Ovary (tissue), 9 donors: ENCODE measurements around the gene SHISA6. TPM values are rescaled to one million over a fixed set of nuclear protein-coding genes. Genes with fewer than 3 reads are reported as not detected.

Experiments used
- DNase-seq, 5 donors: peaks; one replicate each; pipeline ENCODE4 v3.0.0-alpha.2; 2019 to 2020
- H3K27ac ChIP-seq, 2 donors: fragments of 200-600 bp; one replicate each; pipeline versions ENCODE4 v1.5.1 to v1.8.0; 2019 to 2022
- H3K27me3 ChIP-seq: fragments of 200-600 bp; one replicate; pipeline ENCODE4 v1.8.0; 2022
- H3K36me3 ChIP-seq: fragments of 200-600 bp; sonication (generic); one replicate; pipeline ENCODE4 v1.5.1; 2019
- H3K4me1 ChIP-seq: one replicate; pipeline ENCODE4 v1.8.1; 2013; ENCODE audit warnings: mild to moderate bottlenecking, moderate library complexity; ENCODE audit not compliant: insufficient read depth
- H3K4me3 ChIP-seq: fragments of 200-600 bp; sonication (generic); one replicate; pipeline ENCODE4 v1.5.1; 2017
- H3K9me3 ChIP-seq, 2 donors: fragments of 200-600 bp in 1 of 2; sonication (generic) in 1 of 2; one replicate each; pipeline versions ENCODE4 v1.5.1 to v1.8.1; 2013 to 2019; ENCODE audit warnings: mild to moderate bottlenecking in 1 of 2, moderate library complexity in 1 of 2
- CTCF ChIP-seq, 3 donors: fragments of 450-650 bp in 2 of 3; fragments of 200-600 bp in 1 of 3; IDR thresholded peaks; one replicate each; pipeline versions ENCODE4 v1.5.1 to v1.8.0; 2016 to 2022; ENCODE audit warnings: antibody characterized with exemption in 3 of 3, mild to moderate bottlenecking in 1 of 3
- EP300 ChIP-seq: sonication (generic); formaldehyde crosslinking; IDR thresholded peaks from one replicate; pipeline ENCODE4 v1.6.1; 2017; ENCODE audit warnings: antibody characterized with exemption
- POLR2A ChIP-seq: fragments of 450-650 bp; IDR thresholded peaks from one replicate; pipeline ENCODE4 v1.6.1; 2017; ENCODE audit warnings: antibody characterized with exemption, mild to moderate bottlenecking, moderate library complexity
- WGBS, 3 donors: extraction: QIAGEN DNeasy Blood & Tissue Kit in 1 of 3; methylation state at CpG; one replicate each; pipeline versions ENCODE4 v1.1.5 to v1.1.7; 2013 to 2017; 5-methylcytosine and 5-hydroxymethylcytosine counted together
- intact Hi-C, 4 donors: fragments of 100-400 bp; cut with DNase I; formaldehyde crosslinking; loops; one replicate each; pipeline versions ENCODE4 v1.11.0 to v1.15.1; 2022 to 2023
- polyA plus RNA-seq, 2 donors: library from polyadenylated mRNA; stranded (reverse); fragments of 200-250 nt in 1 of 2; fragments of 350-450 nt in 1 of 2; fragmentation: Illumina TruSeq in 1 of 2; extraction: RNeasy Lipid Tissue Mini Kit (QIAGEN cat#74804) in 1 of 2; gene quantifications; one replicate each; pipeline ENCODE4 v1.2.3, GENCODE V29; 2013 to 2014
- total RNA-seq, 7 donors: library from RNA; depleted of rRNA in 2 of 7; stranded (reverse); fragments of >200 nt in 2 of 7; fragmentation: NEBNext Ultra II Directional in 3 of 7; extraction: Animal tissue kit (Norgen Biotek cat#: 25700) in 3 of 7; gene quantifications; one replicate each; pipeline versions ENCODE4 v1.1.0 to v1.2.4, GENCODE V29; 2016 to 2023
- donor health status: DM: no; HTN: no; CAD: no; lungs with moderate emphysema.
- donor health status: DM: no; HTN: no; CAD: no.
- donor health status: Bipolar disorder and iron deficiency.
- donor health status: DM: yes; HTN: yes; CAD: no.
- donor health status: DM: no; HTN: no; CAD: no.
- donor health status: DM: yes; HTN: yes; CAD: no.

SHISA6 gene
- total and polyA plus RNA-seq, 9 donors: 0.10 to 1.5 (median 0.38) TPM

- Histone ChIP-seq H3K9me3 (no peaks in the 10 kb centered on the region), H3K27ac (no peak overlapping the region), H3K4me1 (no peaks in the 10 kb centered on the region), H3K36me3 (no peaks in the 10 kb centered on the region), H3K4me3 (no peak overlapping the region), H3K27me3 (no peaks in the 10 kb centered on the region)
- 82 to 96% (median 87%) methylated on average over 7 to 9 of the region's 9 CpGs for WGBS, 3 donors
- no peak for DNase-seq
- intact Hi-C loops: no loop called here
- TF ChIP-seq POLR2A (no peak), CTCF (IDR thresholded peaks at IDR 0.05) (no peak), EP300 (no peak)
These were observed 342.4 kb downstream of the SHISA6 start for GRCh38 chr17:11583306-11583992.

- H3K36me3 ChIP-seq: no peaks in the 10 kb centered on the region
- intact Hi-C loops: no loop called here
- DNase-seq: no peak
- H3K4me1 ChIP-seq: no peaks in the 10 kb centered on the region
- H3K4me3 ChIP-seq: no peak overlapping the region
- no peak overlapping the region for H3K27ac ChIP-seq
- H3K9me3 ChIP-seq: no peaks in the 10 kb centered on the region
- H3K27me3 ChIP-seq: no peaks in the 10 kb centered on the region
- WGBS, 3 donors: 20 to 38% (median 25%) methylated on average over 3 of the region's 3 CpGs
- TF ChIP-seq POLR2A: no peak
- TF ChIP-seq EP300: no peak
- TF ChIP-seq CTCF (IDR thresholded peaks at IDR 0.05): no peak
These were observed 348.7 kb downstream of the SHISA6 start for GRCh38 chr17:11589716-11590115.

- Histone ChIP-seq H3K9me3 (no peaks in the 10 kb centered on the region), H3K4me3 (peak within 1 kb of the TSS; percentile 53), H3K27me3 (no peaks in the 10 kb centered on the region), H3K27ac (peak within 1 kb of the TSS; percentile 50 to 76), H3K36me3 (no peaks in the 10 kb centered on the region), H3K4me1 (no peaks in the 10 kb centered on the region)
- DNase-seq: peak; percentile 98 to 99 (median 99)
- intact Hi-C loops: no loop called here
- TF ChIP-seq EP300: no peak
- no peak for TF ChIP-seq CTCF (IDR thresholded peaks at IDR 0.05)
- peak; percentile 35 for TF ChIP-seq POLR2A
- 1% methylated on average over 47 to 84 of the region's 84 CpGs for WGBS, 3 donors
These were observed 357.5 kb downstream of the SHISA6 start, which contains the start of gene DNAH9 for GRCh38 chr17:11598274-11599221. TSS of gene DNAH9 (plus strand) at chr17:11598470. CDS start at chr17:11598499, 29 bp downstream.

GRCh38 chr17:11601661-11602060 lies 360.6 kb downstream of the SHISA6 start:
- no peak for DNase-seq
- H3K27me3 ChIP-seq: no peaks in the 10 kb centered on the region

More at GRCh38 chr17:11601661-11602060, 360.6 kb downstream of the SHISA6 start:
- intact Hi-C loops: no loop called here
- Histone ChIP-seq H3K4me3 (no peak overlapping the region), H3K9me3 (no peaks in the 10 kb centered on the region), H3K4me1 (no peaks in the 10 kb centered on the region), H3K27ac (no peak overlapping the region), H3K36me3 (no peaks in the 10 kb centered on the region)
- 80 to 81% (median 81%) methylated on average over 5 of the region's 5 CpGs for WGBS, 3 donors
- TF ChIP-seq EP300 (no peak), POLR2A (no peak), CTCF (IDR thresholded peaks at IDR 0.05) (no peak)
